PFSK-1 (cell line): ENCODE measurements around the gene BEST2.

ENCODE experiments used
- FOXP2 ChIP-seq: optimal IDR thresholded peaks from 2 replicates; pipeline ENCODE3; 2011; ENCODE audit warnings: borderline replicate concordance, control low read depth, inconsistent platforms; ENCODE audit not compliant: insufficient read depth; ENCODE audit errors: extremely low read length, extremely low read depth
- POLR2AphosphoS5 ChIP-seq: IDR thresholded peaks from 2 replicates; pipeline ENCODE4 v1.6.1; 2012; ENCODE audit warnings: low read depth, mild to moderate bottlenecking, control low read depth, low read length, moderate library complexity
- SIN3A ChIP-seq: IDR thresholded peaks from 2 replicates; pipeline ENCODE4 v1.6.1; 2012; ENCODE audit warnings: mild to moderate bottlenecking, low read length, moderate library complexity, borderline replicate concordance; ENCODE audit not compliant: insufficient read depth
- TAF1 ChIP-seq: IDR thresholded peaks from 2 replicates; pipeline ENCODE4 v1.6.1; 2012; ENCODE audit warnings: low read length, control low read depth, borderline replicate concordance; ENCODE audit not compliant: insufficient read depth
- TF ChIP-seq, protein P1 (sequence below), 2 experiments: IDR thresholded peaks; 2 replicates each; pipeline versions ENCODE4 v1.6.1 to v1.8.0; 2011 to 2012; ENCODE audit warnings: low read depth in 2 of 2, low read length in 2 of 2, control low read depth in 1 of 2, inconsistent platforms in 1 of 2, mild to moderate bottlenecking in 1 of 2, moderate library complexity in 1 of 2; ENCODE audit not compliant: insufficient read depth in 1 of 2

BEST2 gene

GRCh38 chr19:12782424-12783290 lies 31.1 kb downstream of the BEST2 start:
- TF ChIP-seq, protein P1, sequence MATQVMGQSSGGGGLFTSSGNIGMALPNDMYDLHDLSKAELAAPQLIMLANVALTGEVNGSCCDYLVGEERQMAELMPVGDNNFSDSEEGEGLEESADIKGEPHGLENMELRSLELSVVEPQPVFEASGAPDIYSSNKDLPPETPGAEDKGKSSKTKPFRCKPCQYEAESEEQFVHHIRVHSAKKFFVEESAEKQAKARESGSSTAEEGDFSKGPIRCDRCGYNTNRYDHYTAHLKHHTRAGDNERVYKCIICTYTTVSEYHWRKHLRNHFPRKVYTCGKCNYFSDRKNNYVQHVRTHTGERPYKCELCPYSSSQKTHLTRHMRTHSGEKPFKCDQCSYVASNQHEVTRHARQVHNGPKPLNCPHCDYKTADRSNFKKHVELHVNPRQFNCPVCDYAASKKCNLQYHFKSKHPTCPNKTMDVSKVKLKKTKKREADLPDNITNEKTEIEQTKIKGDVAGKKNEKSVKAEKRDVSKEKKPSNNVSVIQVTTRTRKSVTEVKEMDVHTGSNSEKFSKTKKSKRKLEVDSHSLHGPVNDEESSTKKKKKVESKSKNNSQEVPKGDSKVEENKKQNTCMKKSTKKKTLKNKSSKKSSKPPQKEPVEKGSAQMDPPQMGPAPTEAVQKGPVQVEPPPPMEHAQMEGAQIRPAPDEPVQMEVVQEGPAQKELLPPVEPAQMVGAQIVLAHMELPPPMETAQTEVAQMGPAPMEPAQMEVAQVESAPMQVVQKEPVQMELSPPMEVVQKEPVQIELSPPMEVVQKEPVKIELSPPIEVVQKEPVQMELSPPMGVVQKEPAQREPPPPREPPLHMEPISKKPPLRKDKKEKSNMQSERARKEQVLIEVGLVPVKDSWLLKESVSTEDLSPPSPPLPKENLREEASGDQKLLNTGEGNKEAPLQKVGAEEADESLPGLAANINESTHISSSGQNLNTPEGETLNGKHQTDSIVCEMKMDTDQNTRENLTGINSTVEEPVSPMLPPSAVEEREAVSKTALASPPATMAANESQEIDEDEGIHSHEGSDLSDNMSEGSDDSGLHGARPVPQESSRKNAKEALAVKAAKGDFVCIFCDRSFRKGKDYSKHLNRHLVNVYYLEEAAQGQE (IDR thresholded peaks at IDR 0.05; ENCODE audit: insufficient read depth in 1 of 2, low read depth in 2 of 2, low read length in 2 of 2): no peak
- TF ChIP-seq POLR2AphosphoS5 (no peak; the same call in 1 of the 2 replicates), SIN3A (peak; percentile 75; the same call in 1 of the 2 replicates), TAF1 (no peak), FOXP2 (no peak)

GRCh38 chr19:12783291-12783848 lies 31.8 kb downstream of the BEST2 start:
- TF ChIP-seq, protein P1 (IDR thresholded peaks at IDR 0.05; ENCODE audit: insufficient read depth in 1 of 2, low read depth in 2 of 2, low read length in 2 of 2): no peak
- TF ChIP-seq SIN3A (no peak), POLR2AphosphoS5 (no peak)

GRCh38 chr19:12783849-12784393 lies 32.3 kb downstream of the BEST2 start:
- no peak for TF ChIP-seq POLR2AphosphoS5
- TF ChIP-seq TAF1: no peak
- TF ChIP-seq FOXP2: no peak
- no peak for TF ChIP-seq SIN3A
- TF ChIP-seq, protein P1 (IDR thresholded peaks at IDR 0.05; ENCODE audit: insufficient read depth in 1 of 2, low read depth in 2 of 2, low read length in 2 of 2): no peak

DNA sequence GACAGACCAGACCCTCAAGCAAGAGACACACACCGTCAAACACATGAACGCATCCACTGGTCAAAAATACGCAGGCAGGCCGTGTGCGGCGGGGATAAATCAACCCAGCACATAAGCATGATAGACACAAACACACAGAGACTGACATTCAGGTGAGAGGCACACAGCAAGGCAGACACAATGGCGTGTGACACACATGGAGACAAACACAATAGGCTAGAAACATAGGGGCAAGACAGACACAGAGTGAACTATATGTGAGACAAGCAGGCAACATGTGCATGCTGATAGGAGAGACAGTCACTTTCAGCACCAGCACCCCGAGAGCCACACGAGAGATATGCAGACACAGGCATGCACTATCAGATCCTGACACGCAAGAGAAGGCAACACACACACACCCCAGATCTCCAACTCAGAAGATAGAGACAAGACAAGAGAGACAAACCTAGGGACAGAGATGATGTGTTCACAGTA lies 32.8 kb downstream of the BEST2 start:
- TF ChIP-seq, protein P1 (IDR thresholded peaks at IDR 0.05; ENCODE audit: insufficient read depth in 1 of 2, low read depth in 2 of 2, low read length in 2 of 2): no peak
- TF ChIP-seq TAF1 (no peak; the same call in 1 of the 2 replicates), POLR2AphosphoS5 (no peak), FOXP2 (no peak)
